Omental fat pad (tissue), 4 donors: ENCODE results near the gene MRGPRF. TPM values are rescaled to one million over a fixed set of nuclear protein-coding genes. Genes with fewer than 3 reads are reported as not detected.
"Not testable (repeated sequence)": the region's sequence is repeated elsewhere in the genome, so short reads cannot be mapped to it uniquely, and the experiment has no call there.

Source experiments
- ATAC-seq: fragments of 150-250 bp; one replicate; pipeline ENCODE4 v1.9.1; 2016; ENCODE audit warnings: mild to moderate bottlenecking, moderate library complexity; ENCODE audit not compliant: low FRiP score
- DNase-seq: peaks from one replicate; pipeline ENCODE4 v3.0.0-alpha.2; 2019; ENCODE audit warnings: low spot score
- CTCF ChIP-seq, 3 donors: fragments of 450-650 bp; IDR thresholded peaks; one replicate each; pipeline ENCODE4 v1.5.1; 2016 to 2017; ENCODE audit warnings: antibody characterized with exemption in 3 of 3, mild to moderate bottlenecking in 3 of 3, moderate library complexity in 2 of 3
- total RNA-seq, 4 donors: library from RNA; depleted of rRNA; stranded (reverse); fragments of >200 nt; gene quantifications; one replicate each; pipeline ENCODE4 v1.1.0, GENCODE V29; 2016

MRGPRF gene
- total RNA-seq, 4 donors from 2014 or later = 27.8 to 59.4 (median 54.5) TPM

GRCh38 chr11:69001243-69002081 lies 11.6 kb downstream of the MRGPRF start:
- ATAC-seq (no peak), DNase-seq (peak; percentile 21)
- TF ChIP-seq CTCF (IDR thresholded peaks at IDR 0.05) = no peak

DNA sequence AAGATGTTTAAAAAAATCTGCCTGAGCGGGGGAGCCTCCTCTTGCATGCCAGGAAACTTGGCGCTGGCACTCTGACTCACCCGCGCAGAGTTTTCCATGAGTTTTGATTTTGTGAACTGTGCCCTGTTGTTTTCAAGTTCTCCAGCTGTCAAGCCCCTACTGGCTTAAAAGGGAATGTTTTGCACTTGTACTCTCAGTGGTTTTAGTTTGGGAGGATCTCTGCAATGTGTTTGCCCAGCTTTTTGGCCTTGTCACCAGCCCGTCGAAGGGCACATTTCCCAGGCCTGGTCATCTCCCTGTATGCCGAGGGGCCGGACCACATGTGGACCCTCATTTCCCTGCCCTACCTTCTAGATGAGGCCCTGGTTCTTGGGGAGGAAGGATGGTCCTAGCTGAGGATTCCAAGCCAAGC lies 12.2 kb downstream of the MRGPRF start:
- TF ChIP-seq CTCF (IDR thresholded peaks at IDR 0.05) = peak in 1 of 3 donors; percentile 12
- DNase-seq = no peak
- ATAC-seq = peak; percentile 73

GRCh38 chr11:69000391-69000790 lies 12.7 kb downstream of the MRGPRF start:
- ATAC-seq (peak; percentile 37), DNase-seq (no peak)
- TF ChIP-seq CTCF (IDR thresholded peaks at IDR 0.05) = no peak

- ATAC-seq, DNase-seq: not testable (repeated sequence)
Observed at GRCh38 chr11:68999748-69000355, 13.2 kb downstream of the MRGPRF start.

DNA sequence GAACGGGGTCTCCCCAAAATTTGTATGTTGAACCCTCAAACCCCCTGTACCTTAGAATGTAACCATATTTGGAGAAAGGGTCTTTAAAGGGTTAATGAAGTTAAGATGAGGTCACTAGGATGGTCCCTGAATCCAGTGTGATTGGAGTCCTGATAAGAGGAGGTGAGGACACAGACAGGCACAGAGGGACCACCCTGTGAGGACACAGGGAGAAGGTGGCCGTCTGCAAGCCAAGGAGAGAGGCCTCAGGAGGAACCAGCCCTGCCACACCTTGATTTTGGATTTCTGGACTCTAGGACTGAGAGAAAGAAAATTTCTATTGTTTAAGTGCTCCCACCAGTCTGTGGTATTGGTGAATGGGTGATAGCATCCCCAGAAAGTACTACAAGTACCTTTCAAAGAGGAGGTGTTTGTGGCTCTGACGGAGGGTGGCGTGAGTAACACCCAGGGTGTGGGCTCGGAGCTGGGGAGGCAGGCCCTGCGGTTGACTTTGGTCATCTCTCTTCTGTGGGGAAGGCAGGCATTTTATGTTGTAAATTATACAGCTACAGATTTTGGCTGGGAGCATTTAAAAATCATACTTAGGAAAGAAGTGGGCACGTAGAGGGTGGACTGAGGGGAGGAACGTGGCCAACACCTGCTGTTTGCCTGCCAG lies 13.8 kb downstream of the MRGPRF start:
- no peak for ATAC-seq
- no peak for TF ChIP-seq CTCF (IDR thresholded peaks at IDR 0.05)
- DNase-seq = peak; percentile 18

- no peak for ATAC-seq
- DNase-seq = peak; percentile 15
- no peak for TF ChIP-seq CTCF (IDR thresholded peaks at IDR 0.05)
Observed at GRCh38 chr11:68998390-68998911, 14.6 kb downstream of the MRGPRF start.

- no peak for ATAC-seq
- TF ChIP-seq CTCF (IDR thresholded peaks at IDR 0.05) = no peak
- peak; percentile 12 for DNase-seq
Observed at GRCh38 chr11:68997995-68998348, 15.1 kb downstream of the MRGPRF start.
